ENCODE results near the gene IL7R.

DNA sequence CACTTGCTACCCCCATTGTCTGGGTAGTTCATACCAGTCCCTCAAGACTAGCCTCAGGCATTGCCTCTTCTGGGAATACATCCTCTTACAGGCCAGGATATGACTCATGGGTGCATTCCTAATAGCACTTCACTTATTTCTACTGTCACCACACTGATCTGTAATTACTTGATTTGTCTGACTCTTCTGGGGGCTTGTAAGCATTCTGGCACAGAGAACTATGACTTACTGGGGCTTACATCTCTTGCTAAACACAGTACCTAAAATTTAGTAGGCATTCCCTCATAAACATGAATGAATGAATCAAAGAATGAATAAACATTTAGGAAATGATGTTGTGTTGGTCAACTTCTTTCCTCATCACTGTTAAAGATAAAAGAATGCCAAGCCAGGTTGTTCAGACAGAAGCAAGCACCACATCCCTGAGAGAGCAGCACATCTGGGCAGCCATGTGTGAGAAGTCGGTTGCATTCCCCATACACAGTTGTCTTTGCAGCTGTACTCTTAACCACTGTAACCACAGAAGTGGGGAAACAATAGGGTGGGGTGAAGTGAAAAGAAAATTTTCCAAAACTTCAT lies 27.6 kb downstream of the IL7R start:
- no peak for TF ChIP-seq POLR2A (IDR thresholded peaks at IDR 0.05; ENCODE audit: borderline replicate concordance, extremely low read depth, insufficient read depth, insufficient read length)
- TF ChIP-seq, protein P1, sequence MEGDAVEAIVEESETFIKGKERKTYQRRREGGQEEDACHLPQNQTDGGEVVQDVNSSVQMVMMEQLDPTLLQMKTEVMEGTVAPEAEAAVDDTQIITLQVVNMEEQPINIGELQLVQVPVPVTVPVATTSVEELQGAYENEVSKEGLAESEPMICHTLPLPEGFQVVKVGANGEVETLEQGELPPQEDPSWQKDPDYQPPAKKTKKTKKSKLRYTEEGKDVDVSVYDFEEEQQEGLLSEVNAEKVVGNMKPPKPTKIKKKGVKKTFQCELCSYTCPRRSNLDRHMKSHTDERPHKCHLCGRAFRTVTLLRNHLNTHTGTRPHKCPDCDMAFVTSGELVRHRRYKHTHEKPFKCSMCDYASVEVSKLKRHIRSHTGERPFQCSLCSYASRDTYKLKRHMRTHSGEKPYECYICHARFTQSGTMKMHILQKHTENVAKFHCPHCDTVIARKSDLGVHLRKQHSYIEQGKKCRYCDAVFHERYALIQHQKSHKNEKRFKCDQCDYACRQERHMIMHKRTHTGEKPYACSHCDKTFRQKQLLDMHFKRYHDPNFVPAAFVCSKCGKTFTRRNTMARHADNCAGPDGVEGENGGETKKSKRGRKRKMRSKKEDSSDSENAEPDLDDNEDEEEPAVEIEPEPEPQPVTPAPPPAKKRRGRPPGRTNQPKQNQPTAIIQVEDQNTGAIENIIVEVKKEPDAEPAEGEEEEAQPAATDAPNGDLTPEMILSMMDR (IDR thresholded peaks at IDR 0.05 in 2 of 3, conservative IDR thresholded peaks at IDR 0.05 in 1 of 3; ENCODE audit: borderline replicate concordance in 1 of 3, insufficient read depth in 1 of 3, low read depth in 2 of 3, low read length in 2 of 3): no peak
- TF ChIP-seq SP1 (IDR thresholded peaks at IDR 0.05; ENCODE audit: low read depth): no peak
- TF ChIP-seq, protein P2, sequence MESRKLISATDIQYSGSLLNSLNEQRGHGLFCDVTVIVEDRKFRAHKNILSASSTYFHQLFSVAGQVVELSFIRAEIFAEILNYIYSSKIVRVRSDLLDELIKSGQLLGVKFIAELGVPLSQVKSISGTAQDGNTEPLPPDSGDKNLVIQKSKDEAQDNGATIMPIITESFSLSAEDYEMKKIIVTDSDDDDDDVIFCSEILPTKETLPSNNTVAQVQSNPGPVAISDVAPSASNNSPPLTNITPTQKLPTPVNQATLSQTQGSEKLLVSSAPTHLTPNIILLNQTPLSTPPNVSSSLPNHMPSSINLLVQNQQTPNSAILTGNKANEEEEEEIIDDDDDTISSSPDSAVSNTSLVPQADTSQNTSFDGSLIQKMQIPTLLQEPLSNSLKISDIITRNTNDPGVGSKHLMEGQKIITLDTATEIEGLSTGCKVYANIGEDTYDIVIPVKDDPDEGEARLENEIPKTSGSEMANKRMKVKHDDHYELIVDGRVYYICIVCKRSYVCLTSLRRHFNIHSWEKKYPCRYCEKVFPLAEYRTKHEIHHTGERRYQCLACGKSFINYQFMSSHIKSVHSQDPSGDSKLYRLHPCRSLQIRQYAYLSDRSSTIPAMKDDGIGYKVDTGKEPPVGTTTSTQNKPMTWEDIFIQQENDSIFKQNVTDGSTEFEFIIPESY (IDR thresholded peaks at IDR 0.05; ENCODE audit: extremely low read depth, insufficient replicate concordance, low read length): no peak
- TF ChIP-seq, protein P3, sequence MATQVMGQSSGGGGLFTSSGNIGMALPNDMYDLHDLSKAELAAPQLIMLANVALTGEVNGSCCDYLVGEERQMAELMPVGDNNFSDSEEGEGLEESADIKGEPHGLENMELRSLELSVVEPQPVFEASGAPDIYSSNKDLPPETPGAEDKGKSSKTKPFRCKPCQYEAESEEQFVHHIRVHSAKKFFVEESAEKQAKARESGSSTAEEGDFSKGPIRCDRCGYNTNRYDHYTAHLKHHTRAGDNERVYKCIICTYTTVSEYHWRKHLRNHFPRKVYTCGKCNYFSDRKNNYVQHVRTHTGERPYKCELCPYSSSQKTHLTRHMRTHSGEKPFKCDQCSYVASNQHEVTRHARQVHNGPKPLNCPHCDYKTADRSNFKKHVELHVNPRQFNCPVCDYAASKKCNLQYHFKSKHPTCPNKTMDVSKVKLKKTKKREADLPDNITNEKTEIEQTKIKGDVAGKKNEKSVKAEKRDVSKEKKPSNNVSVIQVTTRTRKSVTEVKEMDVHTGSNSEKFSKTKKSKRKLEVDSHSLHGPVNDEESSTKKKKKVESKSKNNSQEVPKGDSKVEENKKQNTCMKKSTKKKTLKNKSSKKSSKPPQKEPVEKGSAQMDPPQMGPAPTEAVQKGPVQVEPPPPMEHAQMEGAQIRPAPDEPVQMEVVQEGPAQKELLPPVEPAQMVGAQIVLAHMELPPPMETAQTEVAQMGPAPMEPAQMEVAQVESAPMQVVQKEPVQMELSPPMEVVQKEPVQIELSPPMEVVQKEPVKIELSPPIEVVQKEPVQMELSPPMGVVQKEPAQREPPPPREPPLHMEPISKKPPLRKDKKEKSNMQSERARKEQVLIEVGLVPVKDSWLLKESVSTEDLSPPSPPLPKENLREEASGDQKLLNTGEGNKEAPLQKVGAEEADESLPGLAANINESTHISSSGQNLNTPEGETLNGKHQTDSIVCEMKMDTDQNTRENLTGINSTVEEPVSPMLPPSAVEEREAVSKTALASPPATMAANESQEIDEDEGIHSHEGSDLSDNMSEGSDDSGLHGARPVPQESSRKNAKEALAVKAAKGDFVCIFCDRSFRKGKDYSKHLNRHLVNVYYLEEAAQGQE (IDR thresholded peaks at IDR 0.05; ENCODE audit: low read depth): no peak
- TF ChIP-seq RAD21 (IDR thresholded peaks at IDR 0.05; ENCODE audit: low read depth): no peak

Measured in HCT116 (cell line).